GM18502 (cell line): ENCODE results near the gene TRABD2A.
"Not testable (repeated sequence)": the region's sequence is repeated elsewhere in the genome, so short reads cannot be mapped to it uniquely, and the experiment has no call there.

Source experiments
- ATAC-seq: cut with Tn5 transposase; IDR thresholded peaks from one replicate; pipeline ENCODE4 v1.9.1; 2021; ENCODE audit warnings: mild to moderate bottlenecking; ENCODE audit not compliant: unreplicated experiment, poor library complexity

TRABD2A gene

DNA sequence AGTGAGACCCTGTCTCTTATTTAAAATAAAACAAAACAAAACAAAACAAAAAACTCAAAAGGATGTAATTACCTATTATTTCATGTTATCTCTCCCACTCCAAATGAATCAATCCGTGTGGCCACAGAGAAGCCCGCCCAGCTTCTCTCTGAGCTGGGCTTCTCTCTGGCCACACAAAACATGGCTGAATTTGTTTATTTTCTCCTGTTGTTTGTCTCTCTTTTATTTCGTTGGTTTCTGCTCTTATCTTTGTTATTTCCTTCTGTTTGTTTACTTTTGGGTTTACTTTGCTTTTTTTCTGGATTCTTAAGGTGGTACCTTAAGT lies 1.5 kb upstream of the TRABD2A start:
- no peak for ATAC-seq

DNA sequence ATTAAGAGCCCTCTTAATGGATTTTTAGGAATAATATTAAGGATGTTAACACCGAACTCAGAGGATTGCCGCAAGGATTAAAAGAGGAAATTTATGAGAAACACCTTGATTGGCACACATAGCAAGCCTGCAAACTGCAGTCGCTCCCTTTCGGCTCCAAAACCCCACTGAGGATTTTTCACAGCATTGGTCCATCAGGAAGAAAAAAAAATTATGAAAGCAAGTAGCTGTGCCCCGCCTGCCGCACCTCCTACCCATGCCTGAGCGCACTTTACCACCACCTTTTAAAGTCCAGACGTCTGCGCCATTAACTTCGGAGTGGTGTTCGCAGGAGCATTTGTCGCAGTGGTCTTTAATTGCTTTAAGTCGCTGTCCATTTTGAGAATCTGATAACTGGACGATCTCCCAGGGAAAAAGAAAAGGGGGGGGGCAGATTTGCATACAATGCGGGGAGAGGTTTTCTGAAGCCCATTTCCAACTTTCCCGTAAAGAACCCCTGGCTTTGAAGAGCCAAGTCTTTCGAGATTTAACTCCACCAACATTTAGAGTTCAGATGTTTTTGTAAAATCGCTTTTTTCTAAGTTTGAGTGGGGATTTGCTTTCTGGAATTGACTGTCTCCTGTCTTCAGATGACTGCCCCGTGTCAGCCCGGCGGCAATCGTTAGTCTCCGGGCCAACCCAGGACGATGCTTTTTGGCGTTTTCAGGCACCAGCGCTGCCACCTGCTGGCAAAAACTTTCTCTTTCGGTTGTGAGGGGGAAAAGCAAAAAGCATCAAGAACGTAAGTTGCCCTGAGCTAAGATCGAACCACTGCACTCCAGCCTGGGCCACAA lies 913 bp upstream of the TRABD2A start:
- peak; percentile 73 for ATAC-seq

DNA sequence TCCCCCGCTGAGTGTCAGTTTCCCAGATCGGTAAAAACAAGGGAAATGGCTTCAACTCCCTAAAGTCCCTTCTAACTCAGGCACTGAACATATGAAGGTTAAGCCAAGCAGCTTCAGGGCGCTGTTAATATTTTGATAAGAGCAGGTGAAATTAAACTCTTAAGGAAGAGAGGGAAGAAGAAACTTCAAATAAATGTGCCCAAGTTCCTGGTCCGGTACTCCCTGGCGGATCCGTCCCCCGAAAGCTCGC lies 564 bp downstream of the TRABD2A start:
- no peak for ATAC-seq

DNA sequence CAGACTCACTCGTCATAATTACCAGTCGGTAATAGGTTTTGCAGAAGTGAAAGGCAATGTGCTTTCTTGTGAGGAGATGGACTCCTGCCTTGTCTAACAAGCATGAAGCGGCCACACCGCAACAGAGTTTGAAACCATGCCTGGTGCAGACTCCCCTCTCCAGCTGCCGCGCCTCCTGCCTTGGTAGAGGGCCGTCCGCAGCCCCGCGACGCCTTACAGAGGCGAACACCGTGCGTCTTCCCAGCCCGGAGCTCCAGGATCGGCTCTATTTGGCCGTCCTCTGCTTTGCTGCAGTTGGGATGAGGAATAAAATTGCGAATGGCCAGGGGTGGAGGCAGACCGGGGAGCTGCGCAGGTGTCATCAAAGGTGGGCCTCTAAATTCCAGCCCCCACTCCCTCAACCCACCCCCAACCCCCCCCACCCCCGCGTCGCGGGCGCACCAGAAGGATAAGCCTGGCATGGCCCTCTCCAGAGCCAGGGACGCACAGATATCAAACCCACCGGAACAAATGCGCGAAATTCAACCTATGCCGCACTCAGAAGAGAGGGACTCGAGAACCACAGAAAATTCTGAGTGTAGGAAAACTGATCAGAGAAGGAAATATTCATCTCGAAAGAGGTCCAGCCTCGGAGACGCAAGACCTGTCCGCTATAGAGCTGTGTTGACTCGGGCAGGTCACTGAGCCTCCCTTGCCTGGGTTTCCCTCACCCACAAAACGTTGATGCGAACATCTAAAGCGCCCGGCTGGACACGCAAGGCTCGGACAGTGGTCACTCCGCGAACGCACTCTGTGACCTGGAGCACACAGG lies 1.1 kb downstream of the TRABD2A start:
- ATAC-seq, result peak; percentile 59

DNA sequence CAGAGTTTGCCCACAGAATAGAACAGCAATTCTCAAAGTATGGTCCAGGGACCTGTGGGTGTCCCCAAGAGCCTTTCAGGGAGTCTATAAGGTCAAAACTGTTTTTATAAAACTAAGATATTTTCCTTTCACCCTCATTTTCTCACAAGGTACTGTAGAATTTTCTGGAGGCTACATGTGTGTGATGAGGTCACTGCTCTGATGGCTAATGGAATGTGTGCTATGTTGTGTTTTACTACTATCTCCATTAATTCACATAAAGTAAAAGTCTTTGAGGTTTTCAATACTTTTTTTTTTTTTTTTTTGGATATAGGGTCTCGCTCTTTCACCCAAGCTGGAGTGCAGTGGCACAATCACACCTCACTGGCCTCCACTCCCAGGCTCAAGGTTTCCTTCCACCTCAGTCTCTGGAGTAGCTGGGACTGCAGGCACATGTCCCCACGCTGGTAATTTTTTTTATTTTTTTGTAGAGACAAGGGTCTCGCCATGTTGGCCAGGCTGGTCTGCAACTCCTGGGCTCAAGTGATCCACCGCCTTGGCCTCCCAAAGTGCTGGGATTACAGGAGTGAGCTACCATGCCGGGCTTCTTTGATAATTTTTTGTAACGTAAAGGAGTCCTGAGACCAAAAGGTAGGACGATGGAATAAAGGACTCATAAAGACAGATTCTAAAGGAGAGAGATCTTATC lies 1.8 kb downstream of the TRABD2A start:
- ATAC-seq, result no peak

DNA sequence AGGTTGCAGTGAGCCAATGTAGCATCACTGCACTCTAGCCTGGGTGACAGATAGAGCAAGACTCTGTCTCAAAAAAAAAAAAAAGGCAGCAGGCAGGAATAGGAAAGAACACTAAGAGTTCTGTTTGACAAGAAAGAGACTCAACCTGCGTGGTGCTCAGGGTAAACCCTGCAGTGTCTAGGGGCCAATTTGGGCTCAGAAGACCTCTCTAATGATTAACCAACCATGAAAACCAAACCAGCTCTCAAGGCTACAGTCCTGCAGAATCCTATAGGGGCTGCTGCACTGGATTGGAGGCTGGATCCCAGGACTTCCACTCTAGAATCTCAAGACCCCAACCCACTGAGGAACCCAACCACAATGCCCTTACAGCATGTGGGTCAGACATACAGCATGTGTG lies 2.4 kb downstream of the TRABD2A start:
- no peak for ATAC-seq

DNA sequence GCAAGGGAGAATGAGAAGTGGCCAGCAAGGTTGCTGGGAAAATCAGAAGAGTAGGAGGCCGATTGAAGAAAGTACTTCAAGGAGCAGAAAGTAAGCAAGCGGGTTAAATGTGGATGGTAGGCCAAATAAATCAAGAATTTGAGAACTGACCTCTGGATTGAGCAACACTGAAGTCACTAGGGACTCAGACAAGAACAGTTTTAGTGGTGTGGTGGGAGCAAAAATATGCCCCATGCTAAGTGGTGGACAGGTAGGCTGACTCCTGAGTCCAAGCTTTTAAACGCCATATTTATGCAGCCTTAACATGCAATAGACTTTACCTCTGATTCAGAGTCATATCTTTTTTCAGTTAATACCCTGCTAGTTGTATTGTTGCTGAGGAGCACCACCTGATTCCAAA lies 4.5 kb downstream of the TRABD2A start:
- ATAC-seq, result no peak

DNA sequence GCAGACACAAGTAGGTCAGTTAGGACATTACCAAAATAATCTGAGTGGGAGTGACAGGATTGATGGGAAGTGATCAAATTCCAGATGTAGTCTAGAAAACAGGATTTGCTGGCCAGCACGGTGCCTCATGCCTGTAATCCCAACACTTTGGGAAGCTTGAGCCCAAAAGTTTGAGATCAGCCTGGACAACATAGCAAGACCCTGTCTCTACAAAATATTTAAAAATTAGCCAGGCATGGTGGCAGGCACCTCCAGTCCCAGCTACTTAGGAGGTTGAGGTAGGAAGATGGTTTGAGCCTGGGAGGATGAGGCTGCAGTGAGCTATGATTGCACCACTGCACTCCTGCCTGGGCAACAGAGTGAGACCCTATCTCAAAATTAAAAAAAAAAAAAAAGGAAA lies 5.3 kb downstream of the TRABD2A start:
- ATAC-seq, result not testable (repeated sequence)

DNA sequence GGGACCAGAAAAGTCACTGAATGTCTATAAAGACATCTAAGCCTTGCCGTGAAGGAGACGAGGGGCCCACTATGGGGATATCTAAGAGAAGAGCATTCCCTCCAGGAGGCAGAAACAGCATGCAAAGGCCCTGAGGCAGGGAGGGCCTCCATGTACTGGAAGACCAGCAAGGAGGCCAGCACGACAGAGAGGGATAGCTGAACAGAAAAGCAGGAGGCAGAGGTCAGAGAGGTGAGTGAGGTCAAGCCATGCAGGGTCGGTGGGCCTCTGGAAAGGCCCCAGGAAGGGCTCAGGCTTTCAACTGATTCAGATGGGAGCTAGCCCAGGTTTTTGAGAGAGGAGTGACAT lies 5.7 kb downstream of the TRABD2A start:
- ATAC-seq, result no peak

DNA sequence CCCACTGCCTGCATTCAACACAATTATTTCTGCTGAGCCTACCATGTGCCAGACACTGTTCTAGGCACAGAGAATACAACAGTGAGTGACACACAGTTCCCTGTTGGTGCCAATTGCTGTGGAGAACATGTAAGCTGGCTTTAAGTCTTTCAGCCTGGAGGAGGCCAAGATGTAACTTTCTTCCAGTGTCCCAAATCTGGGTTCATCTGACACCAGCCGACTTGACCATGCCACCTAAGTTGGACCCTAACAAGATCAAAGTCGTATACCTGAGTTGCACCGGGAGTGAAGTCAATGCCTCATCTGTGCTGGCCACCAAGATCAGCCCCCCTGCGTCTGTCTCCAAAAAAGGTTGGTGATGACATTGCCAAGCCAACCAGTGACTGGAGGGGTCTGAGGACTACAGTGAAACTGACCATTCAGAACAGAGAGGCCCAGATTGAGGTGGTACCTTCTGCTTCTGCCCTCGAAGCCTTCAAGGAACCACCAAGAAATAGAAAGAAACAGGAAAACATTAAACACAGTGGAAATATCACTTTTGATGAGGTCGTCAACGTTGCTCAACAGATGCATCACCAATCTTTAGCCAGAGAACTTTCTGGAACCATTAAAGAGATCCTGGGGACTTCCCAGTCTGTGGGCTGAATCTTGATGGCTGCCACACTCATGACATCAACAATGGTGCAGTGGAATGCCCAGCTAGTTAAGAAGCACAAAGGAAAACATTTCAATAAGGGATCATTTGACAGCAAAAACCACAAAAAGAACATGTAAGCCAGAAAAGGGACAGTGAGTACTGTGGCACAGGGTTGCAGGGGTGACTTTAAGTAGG lies 6.3 kb downstream of the TRABD2A start:
- ATAC-seq, result no peak

DNA sequence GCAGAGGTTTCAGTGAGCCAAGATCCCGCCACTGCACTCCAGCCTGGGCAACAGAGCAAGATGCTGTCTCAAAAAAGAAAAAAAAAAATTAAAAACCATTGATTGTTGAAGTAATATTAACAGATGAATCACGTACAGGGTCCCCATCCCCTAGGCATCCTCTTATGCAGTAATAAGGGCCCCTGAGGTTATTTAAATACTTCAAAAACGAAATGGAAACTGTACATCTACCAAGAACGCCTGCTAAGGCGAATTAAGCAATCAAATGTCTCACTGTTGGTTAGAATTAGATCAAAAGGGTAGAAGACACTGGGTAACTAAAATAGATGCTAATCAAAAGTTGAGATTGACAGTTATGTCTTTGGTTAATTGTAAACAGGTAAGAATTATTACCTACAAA lies 7.5 kb downstream of the TRABD2A start:
- no peak for ATAC-seq

DNA sequence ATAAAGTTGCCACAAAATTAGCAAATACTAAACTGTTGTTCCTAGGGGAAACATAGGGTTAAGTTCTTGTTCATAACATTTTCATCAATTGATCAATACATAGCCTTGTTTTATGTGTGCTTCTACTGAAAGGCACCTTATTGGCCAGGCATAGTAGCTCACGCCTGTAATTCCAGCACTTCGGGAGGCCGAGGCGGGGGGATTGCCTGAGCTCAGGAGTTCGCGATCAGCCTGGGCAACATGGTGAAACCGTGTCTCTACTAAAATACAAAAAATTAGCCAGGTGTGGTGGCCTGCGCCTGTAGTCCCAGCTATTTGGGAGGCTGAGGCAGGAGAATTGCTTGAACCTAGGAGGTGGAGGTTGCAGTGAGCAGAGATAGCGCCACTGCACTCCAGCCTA lies 8.2 kb downstream of the TRABD2A start:
- not testable (repeated sequence) for ATAC-seq

DNA sequence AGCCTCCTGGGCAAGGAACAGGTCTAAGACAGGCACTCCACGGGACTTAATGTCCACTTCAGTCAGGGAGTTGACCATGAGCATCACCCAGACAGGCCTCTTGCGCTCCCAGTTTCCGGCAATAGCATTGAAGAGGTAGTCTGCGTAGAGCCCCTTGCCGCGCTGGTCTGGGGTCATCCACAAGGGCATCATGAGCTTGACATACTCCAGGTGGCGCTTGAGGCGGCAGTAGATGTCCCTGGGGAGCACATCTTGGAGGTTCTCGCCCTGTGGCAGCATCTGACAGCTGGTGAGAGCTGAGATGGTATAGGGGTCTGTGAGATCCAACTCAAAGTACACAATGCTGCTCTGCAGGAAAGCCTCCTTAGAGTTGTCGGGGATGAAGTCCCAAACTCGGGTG lies 10.6 kb downstream of the TRABD2A start:
- peak; percentile 58 for ATAC-seq

DNA sequence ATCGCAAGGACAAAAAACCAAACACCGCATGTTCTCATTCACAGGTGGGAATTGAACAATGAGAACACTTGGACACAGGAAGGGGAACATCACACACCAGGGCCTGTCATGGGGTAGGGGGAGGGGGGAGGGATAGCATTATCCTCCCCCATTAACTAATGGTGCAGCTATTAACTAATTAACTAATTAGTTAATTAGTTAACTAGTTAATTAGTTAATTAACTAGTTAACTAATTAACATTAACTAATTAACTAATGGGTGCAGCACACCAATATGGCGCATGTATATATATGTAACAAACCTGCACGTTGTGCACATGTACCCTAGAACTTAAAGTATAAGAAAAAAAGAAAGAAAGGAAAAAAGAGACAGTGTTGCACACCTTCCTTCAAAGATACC lies 12.6 kb downstream of the TRABD2A start:
- ATAC-seq, result not testable (repeated sequence)

DNA sequence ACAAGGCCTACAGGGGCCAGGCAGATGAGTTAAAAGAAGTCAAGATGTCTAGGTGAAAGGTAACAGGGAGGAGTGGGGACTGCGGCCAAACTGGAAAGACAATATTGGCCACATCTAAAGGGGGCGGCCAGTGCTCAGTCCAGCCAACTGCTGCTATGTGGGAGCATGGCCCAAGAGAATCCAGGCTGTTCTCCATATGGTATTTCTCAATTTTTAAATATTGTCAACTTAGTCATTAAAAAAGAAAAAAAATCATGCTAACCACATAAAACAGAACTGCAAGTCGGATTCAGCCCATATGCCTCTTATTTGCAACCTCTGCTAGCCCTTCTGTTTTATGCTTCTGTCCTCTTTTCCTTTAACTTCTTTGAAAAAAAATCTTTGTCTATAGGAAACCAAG lies 14.8 kb downstream of the TRABD2A start:
- ATAC-seq, result no peak

DNA sequence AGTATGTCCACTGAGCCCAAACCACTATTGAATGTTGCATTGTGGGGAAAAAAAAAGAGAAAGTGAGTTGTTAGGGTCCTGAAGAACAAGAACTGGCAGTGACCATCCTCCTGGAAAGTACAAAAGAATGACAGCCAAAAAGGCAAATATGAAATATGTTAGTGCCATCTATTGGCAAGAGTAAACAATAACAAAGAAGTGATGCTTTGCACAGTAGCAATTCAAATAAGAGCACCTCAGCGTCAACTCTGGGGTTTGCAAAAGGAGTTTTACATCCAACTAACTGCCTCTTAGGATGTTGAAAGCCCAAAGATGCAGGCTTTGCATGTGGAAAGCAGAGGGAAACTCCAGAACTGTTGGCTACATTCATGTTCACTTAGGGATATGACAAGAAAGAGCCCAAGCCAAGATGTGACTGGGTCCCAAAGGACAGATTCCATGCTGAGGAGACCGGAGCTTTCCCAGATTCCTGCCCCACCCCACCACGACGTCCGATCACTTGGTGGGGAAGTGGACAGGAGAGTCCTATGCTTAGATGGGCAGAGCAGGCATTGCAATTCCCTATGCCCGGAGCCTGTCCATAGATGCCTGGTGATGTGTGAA lies 15.6 kb downstream of the TRABD2A start:
- ATAC-seq, result no peak

DNA sequence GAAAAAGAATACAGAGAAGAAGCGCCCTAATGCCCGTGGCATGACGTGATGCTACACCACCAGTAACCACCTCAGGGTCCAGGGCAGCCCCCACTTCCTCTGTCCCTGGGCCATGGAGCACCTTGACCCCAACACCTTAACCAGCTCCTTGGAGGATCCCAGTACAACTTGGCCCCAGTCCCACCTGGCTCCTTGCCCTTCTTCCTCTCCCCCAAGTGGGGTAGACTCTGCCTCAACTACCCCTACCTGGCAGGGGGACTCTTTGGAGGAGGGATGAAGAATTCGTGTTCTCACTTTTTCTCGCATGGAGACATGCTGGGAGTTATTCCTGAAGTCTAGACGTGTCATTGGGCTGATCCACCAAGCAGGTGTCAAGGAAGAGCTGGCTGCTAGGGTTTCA lies 18.9 kb downstream of the TRABD2A start:
- ATAC-seq, result no peak

DNA sequence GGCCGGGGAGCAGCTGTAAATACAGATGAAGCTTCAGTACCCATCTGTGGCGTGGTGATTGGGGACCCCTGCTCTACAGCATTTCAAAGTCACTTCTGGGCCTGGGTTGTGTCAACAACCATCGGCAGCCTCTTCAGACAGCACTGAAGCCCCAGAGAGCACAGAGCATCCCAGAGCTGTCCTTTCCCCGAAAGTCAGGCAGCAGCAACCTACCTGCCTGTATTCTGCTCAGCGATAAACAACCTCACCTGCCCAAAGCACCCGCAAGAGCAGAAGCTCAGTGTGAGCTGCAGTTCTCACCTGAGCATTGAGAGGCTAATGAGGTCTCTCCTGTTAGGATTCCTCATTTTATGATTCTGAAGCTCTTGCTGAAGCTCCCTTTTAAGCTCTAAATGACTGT lies 19.3 kb downstream of the TRABD2A start:
- no peak for ATAC-seq

DNA sequence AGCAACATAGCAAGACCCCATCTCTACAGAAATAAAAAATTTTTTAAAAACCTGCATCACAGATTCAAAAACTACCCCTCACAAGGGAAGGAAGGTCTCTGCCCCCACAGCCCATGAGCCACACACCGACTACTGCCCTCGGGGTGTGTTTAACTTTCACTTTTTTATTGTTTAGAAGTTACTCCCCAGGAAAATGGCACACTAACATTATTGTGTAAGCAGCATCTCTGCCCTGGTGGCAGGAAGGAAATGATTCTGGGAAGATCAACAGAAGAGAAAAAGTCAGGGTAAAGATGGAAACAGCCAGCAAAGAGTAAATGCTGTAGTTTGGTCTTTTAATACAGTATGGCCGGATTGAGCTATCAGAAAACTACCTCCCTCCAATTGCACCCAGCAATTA lies 21.9 kb downstream of the TRABD2A start:
- ATAC-seq, result no peak

DNA sequence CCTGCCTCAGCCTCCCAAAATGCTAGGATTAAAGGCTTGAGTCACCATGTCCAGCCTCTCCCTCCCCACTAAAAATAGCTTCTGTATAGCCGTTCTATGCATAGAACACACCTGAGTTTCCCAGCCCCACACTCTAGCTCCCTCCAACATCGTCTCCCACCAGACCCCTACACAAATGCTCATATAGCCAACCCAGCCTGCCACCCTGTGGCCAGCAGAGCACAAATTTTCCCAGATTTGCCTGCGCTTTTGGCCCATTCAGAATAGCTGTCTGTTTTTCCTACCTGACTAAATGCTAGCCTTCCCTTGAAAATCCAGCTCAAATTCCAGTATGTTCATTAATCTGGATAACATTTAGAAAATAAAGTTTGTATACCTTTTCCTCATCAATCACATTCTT lies 22.8 kb downstream of the TRABD2A start:
- no peak for ATAC-seq
